ENCODE measurements around the gene FCN3. TPM values are rescaled to one million over a fixed set of nuclear protein-coding genes. Genes with fewer than 3 reads are reported as not detected.
A peak's percentile ranks its signal among the peaks of the same experiment; 100 is the strongest.

Gene FCN3
- total and polyA plus RNA-seq, 9 of the 15 experiments (the other 6 are each of a cell fraction or from before 2014, with no cell fraction given) = 0.49 TPM; not detected in 8

GRCh38 chr1:27365372-27366112, 9.1 kb downstream of the FCN3 start (continued):
- TF ChIP-seq HNRNPH1 (optimal IDR thresholded peaks at IDR 0.05; ENCODE audit: low read depth, low read length) (no peak), ERF (CRISPR knock-in tag; IDR thresholded peaks at IDR 0.05) (no peak), CBX2 (IDR thresholded peaks at IDR 0.05; ENCODE audit: insufficient read depth, low read length, poor library complexity, severe bottlenecking) (no peak), ILK (tag; IDR thresholded peaks at IDR 0.05; ENCODE audit: borderline replicate concordance, low read depth) (no peak), PURB (CRISPR knock-in tag; IDR thresholded peaks at IDR 0.05; ENCODE audit: low read depth) (no peak), PREB (CRISPR knock-in tag; IDR thresholded peaks at IDR 0.05) (no peak), HES1 (IDR thresholded peaks at IDR 0.05; ENCODE audit: low read depth) (no peak), ZC3H8 (IDR thresholded peaks at IDR 0.05) (no peak), U2AF2 (optimal IDR thresholded peaks at IDR 0.05; ENCODE audit: low read depth, low read length) (no peak), MTF1 (CRISPR knock-in tag; IDR thresholded peaks at IDR 0.05; ENCODE audit: borderline replicate concordance) (no peak), TEAD2 (tag; IDR thresholded peaks at IDR 0.05) (no peak), ZMIZ1 (IDR thresholded peaks at IDR 0.05; ENCODE audit: low read depth in 2 of 2, low read length in 2 of 2) (no peak), FUS (optimal IDR thresholded peaks at IDR 0.05; ENCODE audit: low read depth, low read length) (no peak), RNF2 (IDR thresholded peaks at IDR 0.05) (no peak), GABPA (tag; conservative IDR thresholded peaks at IDR 0.05; ENCODE audit: low read depth) (peak; percentile 63), BDP1 (IDR thresholded peaks at IDR 0.05; ENCODE audit: insufficient read depth, insufficient read length) (no peak), ZBTB2 (IDR thresholded peaks at IDR 0.05) (0 out of 2 replicates have a peak, but pooled peaks have one; percentile 10), ZNF644 (tag; IDR thresholded peaks at IDR 0.05; ENCODE audit: low read depth) (no peak), MED1 (CRISPR knock-in tag; IDR thresholded peaks at IDR 0.05; ENCODE audit: borderline replicate concordance) (no peak), HDAC8 (tag; IDR thresholded peaks at IDR 0.05) (no peak), MYC (IDR thresholded peaks at IDR 0.05; ENCODE audit: low read depth, low read length) (0 out of 2 replicates have a peak, but pooled peaks have one; percentile 32), MYC (CRISPR knock-in tag; IDR thresholded peaks at IDR 0.05; ENCODE audit: borderline replicate concordance, low read depth) (no peak)
